Mammary epithelial cell (primary cell): ENCODE results near the gene GCGR.

Source experiments
- EZH2 ChIP-seq: IDR thresholded peaks from 2 replicates; pipeline ENCODE4 v1.6.1; 2012; ENCODE audit warnings: low read length, inconsistent platforms, borderline replicate concordance
- TF ChIP-seq, protein P1 (sequence below), 2 donors: IDR thresholded peaks in 1 of 2; conservative IDR thresholded peaks in 1 of 2; 2 replicates each; pipeline ENCODE4 v1.5.1; 2011 to 2012; ENCODE audit warnings: inconsistent platforms in 2 of 2, low read length in 2 of 2, mild to moderate bottlenecking in 2 of 2, control low read depth in 1 of 2, low read depth in 1 of 2; ENCODE audit not compliant: insufficient read depth in 1 of 2; ENCODE audit errors: extremely low read depth in 1 of 2

DNA sequence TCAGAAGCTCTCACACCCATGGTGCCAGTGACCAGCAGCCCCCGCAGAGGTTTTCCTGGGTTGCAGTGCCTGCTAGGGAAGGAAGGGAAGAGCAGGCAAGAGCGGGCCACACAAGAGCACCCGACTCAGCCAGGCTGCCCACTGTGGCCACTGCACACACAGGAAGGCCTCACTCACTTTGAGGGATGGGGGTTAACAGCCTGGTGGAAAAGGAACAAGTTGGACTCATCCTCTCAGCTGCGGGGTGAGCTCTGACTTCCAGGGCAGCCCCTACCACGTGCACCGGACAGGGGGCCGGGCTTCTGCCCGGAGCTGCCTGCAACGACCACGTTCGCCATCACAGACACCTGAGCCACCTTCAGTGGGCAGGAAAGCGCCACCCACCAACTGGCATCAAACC lies 48.3 kb downstream of the GCGR start:
- TF ChIP-seq EZH2 = no peak
- TF ChIP-seq, protein P1, sequence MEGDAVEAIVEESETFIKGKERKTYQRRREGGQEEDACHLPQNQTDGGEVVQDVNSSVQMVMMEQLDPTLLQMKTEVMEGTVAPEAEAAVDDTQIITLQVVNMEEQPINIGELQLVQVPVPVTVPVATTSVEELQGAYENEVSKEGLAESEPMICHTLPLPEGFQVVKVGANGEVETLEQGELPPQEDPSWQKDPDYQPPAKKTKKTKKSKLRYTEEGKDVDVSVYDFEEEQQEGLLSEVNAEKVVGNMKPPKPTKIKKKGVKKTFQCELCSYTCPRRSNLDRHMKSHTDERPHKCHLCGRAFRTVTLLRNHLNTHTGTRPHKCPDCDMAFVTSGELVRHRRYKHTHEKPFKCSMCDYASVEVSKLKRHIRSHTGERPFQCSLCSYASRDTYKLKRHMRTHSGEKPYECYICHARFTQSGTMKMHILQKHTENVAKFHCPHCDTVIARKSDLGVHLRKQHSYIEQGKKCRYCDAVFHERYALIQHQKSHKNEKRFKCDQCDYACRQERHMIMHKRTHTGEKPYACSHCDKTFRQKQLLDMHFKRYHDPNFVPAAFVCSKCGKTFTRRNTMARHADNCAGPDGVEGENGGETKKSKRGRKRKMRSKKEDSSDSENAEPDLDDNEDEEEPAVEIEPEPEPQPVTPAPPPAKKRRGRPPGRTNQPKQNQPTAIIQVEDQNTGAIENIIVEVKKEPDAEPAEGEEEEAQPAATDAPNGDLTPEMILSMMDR (conservative IDR thresholded peaks at IDR 0.05 in 1 of 2, IDR thresholded peaks at IDR 0.05 in 1 of 2; ENCODE audit: extremely low read depth in 1 of 2, insufficient read depth in 1 of 2, low read depth in 1 of 2, low read length in 2 of 2) = no peak
